Measurements from ENCODE around the gene ANKRD18A.
A peak's percentile ranks its signal among the peaks of the same experiment; 100 is the strongest.

ANKRD18A gene

DNA sequence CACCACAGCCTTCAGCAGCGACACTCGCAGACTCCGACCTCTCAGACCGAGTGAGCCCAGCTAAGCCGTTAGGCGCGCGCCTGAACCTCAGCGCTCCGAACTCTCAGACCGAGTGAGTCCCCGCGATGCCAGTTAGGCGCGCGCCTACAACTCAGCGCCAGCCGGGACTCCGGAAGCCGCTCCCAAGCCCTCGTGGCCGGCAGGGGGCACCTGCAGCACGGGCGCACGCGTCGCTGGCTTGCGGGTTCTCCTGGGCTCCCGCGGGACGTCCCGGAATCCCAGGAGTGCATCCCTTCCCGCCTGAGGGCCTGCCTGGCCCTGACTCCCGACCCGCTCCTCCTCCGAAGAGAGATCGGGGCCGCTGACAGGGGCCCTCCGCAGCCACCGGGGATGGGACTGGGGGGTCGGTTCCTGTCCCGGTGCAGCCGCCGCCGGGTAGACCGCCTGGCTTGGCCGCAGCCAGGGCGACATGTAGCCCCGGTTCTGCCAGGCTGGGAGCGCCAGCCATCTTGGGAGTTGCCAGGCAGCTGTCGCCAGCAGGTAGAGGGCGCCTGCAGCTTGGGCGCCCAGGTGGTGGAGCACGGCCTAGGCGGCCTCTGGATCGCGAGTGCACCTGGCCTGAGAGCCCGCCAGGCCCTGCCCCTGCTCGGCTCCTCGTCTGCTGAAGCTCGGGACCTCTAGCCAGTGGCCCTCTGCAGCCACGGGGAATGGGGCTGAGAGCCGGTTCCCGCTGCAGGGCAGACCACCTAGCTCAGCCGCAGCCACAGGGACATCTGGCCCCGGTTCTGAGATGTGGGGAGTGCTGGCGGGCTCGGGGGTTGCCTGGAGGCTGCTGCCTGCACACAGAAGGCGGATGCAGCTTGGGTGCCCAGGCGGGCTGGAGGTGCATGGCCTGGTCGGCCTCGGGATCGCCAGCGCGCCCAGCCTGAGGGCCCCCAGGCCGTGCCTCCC, at the start of gene ANKRD18A:
Gene ANKRD18A, minus strand, starts transcription at position 114 of the 951 bp plus-strand sequence. CDS start 311 bp downstream, outside the sequence.
- peak; percentile 77 for DNase-seq (ENCODE audit: low read depth)

DNA sequence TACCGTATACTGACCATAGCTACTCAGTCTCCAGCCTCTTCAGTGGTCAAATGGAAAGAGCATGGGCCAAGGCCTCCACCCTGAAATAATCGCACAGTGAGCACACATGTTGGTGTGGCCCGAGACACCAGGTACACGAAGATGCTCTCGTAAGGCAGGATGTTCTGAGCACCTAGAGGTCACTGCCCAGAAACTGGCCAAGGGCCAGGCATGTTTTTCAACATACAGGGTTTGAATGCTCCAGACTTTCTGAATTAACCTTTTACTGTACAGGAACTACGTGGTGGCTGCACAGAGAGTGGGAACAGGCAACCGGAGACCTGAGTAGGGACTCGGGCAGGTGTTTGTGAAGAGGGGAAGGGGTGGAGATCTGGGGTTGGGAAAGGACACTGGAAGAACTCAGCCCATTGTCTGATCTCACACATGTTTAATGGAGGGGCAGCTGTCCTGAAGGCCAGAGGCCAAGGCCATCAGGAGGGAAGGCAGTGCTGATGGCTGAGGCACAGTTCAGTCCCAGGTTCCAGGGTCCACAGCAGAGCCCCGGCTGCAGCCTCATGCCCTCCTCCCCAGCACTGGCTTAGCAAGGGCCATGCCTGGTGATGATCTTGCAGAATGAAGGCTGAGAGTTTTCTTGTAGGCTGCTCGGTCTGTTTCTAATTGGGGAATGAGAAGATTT, 48.5 kb upstream of the ANKRD18A start:
- DNase-seq (ENCODE audit: low read depth), result no peak

DNA sequence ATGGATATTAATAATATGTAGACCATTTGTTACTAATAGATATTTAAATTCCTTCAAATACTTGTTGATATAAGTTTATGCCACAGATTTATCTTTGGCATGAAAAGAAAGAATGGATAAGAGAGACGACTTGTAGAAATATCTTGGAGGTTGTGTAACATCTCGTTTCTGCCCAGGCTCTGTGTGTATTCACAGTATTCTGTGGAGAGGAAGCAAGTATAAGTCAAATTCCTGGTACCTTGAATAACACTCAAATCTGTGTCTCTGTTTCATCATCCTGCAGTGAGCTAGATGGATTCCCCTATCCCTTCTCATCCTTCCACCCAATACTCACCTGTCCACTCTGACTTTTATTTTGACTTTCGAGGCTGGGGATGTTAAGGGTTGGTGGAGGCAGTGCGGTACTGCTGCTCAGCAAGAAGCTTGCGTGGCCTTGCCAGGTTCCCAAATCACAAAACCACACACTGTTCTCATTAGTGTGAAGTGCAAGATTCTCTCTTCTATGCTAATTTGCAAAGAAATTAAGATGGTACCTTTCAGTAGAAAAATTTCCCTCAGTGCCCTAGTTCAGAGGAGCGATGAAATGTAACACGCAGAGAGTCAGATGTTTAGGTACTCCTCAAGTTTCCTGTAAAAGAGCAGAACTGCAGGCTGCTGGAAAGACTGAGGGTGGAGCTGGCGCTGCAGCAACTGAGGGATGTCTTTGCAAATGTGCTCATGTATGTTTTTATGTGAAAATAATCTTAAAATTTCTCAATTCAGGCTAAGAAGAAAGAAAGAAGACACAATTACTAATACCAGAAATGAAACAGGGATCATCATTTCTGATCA, 42.6 kb upstream of the ANKRD18A start:
- DNase-seq (ENCODE audit: low read depth), result no peak

DNA sequence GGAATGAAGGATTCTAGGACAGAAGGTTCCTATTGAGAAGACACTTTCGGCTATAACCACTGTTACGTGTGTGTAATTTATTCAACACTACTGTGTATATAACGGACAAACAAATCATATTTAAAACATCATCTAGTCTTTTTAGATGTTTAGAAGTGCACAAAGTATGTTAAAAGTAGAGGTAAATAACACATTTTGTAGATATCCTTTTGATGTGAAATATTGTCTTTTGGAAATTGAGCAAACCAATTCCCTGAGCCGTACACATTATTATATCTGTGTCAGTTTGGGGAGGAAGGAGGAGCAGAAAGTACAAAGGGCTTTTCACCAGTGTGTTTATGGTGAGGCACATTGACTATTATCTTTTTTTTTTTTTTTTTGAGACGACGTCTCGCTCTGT, 39.1 kb upstream of the ANKRD18A start:
- no peak for DNase-seq (ENCODE audit: low read depth)

DNA sequence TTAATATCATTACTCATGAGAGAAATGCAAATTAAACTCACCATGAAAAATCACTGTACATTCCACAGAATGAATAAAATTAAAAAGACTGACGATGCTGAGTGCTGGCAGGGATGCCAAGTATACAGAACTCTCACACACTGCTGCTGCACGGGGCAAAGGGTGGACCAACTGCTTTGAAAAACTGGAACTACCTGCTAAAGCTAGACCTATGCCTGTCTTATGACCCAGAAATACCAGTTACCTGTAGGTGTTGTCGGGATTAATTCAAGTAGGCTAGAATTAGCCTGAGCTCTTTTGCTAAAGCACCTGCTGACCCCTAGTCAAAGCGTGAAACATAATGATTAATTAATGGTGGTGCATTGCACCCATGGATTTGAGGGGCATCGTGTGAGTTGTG, 36.5 kb upstream of the ANKRD18A start:
- no peak for DNase-seq (ENCODE audit: low read depth)

DNA sequence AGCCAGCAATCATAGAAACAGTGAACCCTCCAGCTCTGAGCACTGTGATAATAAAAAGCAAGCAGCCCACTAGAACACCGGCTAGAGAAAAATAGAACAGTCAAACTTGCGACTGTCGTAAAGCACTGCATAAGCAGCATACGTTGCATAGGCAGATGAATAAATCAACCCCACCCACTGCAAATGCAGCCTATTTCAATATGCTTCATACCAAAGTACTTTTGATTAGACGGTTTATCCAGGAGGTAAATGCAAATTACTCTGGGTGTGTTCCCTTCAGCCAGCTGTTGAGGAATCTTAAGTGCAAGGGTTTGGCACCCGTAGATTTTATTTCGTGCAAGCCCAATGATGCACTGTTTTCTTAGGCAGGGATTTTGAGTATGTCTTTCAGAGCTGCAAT, 32.1 kb upstream of the ANKRD18A start:
- no peak for DNase-seq (ENCODE audit: low read depth)

DNA sequence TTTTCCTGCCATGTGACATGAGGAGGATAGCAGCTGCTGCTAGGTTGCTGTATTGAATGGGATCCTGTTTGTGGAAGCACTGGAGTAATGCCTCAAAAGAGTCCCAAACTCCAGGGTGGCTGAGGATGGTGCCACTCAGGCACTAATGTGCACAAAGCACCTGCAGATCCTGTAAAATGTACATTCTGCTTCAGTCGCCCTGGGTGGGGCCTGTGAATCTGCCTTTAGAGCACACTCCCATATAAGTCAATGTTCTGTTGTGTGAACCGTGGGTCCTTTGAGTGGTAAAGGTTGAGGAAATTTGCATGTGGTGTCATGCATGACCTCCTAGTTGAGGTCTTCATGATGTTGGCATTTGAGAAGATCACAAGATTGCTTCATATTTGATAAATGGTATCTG, 31.6 kb upstream of the ANKRD18A start:
- DNase-seq (ENCODE audit: low read depth), result no peak

DNA sequence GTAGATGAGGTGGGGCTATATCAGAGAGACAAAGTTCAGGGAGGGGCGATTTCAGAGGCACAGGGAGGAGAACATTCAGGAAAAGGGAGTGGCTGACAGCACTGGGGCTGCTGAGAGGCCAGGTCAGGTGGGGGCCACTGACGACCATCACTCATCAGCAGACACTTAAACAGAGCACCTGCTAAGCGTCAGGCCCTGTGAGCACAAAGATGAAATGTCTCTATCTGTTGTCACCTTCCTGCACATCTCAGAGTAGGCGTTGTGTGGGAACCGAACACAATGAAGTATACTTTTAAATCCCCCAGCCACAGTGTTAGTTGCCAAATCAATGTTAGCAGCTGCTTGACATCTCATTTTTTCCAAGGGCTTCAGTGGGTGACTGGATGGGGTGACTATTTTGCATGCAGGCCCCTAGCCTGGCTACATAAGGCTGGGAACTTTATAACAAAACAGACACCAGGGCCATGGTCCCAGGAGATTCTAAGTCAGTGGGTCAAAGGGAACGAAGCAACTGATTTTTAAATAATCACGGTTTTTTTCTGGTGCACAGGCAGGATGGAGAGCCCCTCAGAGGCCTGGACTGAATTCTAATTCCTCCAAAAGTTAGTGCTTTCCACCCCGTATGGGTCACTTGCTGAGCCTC, 31.1 kb upstream of the ANKRD18A start:
- DNase-seq (ENCODE audit: low read depth), result no peak

DNA sequence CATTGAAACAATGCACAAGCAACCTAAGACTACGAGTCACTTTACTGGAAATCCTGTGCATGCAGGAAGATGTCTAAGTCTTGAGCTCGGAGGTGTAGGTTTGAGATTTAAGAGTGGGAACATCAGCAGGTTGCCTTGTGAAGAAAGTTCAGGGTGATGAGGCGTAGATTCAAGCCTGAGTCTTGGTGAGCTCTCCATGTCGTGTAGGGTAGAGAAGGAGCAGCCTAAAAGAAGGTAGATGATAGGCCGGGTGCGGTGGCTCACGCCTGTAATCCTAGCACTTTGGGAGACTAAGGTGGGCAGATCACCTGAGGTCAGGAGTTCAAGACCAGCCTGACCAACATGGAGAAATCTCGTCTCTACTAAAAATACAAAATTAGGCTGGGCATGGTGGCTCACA, 30.2 kb upstream of the ANKRD18A start:
- no peak for DNase-seq (ENCODE audit: low read depth)

DNA sequence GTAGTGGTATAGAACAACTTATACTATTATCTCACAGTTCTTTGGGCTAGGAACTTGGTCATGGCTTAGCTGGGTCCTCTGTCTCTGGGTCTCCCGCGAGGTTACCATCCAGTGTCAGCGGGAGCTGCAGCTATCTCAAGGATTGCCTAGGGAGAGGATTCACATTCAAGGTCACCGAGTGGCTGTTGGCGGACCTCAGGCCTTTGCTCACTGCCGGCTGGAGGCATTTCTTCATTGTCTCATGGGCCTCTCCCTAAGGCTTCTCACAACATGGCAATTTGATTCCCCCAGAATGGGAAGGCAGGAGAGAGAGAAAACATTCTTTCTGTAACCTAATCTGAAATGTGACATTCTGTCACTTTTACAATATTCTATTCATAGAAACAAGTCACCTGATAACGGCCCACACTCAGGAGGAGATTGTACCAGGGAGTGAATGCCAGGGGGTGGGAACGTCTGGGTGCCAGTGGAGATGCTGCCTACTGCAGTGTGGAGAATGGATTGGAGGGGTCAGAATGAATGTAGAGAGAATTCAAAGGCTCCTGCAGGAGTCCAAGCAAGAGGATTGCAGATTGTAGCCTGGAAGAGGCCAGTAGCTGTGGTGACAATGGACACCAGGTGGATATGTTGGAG, 29.5 kb upstream of the ANKRD18A start:
- no peak for DNase-seq (ENCODE audit: low read depth)

DNA sequence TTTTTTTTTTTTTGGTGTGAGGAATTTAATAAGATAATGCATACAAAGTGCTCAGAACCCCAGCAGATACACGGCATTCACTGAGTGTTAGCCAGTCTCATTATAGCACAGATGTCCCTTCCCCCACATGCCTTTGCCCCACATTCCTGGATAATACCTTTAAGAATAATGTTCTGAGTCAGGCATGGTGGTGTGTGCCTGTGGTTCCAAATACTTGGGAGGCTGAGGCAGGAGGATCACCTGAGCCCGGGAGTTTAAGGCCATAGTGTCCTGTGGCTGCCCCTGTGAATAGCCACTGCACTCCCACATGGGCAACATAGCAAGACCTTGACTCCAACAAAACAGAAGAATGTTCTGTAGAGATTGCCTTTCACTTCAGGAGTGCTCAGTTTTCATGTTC, 24.2 kb upstream of the ANKRD18A start:
- no peak for DNase-seq (ENCODE audit: low read depth)

DNA sequence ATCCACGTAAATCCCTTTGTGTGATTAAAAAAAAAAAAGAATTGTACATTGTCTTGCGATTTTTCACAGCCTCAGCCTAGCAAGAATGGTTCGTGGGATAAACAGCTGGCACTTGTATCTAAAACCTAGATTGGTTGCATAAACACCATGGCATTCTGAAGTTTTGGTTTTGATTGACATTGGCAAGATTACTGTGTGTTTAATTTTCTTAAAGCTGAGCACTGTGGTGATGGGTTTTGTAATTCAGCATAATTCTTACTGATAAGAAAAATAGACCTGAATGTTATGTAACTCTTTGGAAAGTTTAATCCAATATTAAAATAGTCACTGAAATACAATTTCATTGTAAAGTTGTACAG, 23.4 kb upstream of the ANKRD18A start:
- DNase-seq (ENCODE audit: low read depth), result no peak

DNA sequence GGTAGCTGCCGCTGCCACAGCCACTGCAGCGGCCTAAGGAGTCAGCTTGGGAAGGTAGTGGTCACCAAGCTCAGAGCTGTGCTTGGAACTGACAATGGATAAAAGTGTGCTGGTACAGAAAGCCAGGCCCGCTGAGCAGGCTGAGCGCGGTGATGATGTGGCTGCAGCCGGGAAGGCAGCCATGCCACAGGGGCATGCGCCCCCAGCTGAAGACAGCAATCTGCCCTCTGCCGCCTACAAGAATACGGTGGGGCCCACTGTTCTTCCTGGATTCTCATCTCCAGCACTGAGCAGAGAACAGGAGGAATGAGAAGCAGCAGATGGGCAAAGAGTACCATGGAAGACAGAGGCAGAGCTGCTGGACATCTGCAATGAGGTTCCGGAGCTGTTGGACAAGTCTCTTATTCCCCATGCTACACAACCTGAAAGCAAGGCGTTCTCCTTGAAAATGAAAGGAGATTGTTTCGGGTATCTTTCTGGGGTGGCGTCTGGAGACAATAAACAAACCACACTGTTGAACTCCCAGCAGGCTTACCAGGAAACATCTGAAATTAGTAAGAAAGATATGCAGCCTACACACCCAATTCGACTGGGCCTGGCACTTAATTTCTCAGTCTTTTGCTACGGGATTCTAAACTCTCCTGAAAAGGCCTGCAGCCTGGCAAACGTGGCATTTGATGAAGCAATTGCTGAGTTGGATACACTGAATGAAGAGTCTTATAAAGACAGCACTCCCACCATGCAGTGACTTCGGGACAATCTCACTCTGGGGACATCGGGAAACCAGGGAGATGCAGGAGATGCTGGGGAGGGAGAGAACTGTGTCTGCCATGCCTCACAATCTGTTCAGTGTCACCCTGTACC, 22.8 kb upstream of the ANKRD18A start:
- DNase-seq (ENCODE audit: low read depth), result no peak

DNA sequence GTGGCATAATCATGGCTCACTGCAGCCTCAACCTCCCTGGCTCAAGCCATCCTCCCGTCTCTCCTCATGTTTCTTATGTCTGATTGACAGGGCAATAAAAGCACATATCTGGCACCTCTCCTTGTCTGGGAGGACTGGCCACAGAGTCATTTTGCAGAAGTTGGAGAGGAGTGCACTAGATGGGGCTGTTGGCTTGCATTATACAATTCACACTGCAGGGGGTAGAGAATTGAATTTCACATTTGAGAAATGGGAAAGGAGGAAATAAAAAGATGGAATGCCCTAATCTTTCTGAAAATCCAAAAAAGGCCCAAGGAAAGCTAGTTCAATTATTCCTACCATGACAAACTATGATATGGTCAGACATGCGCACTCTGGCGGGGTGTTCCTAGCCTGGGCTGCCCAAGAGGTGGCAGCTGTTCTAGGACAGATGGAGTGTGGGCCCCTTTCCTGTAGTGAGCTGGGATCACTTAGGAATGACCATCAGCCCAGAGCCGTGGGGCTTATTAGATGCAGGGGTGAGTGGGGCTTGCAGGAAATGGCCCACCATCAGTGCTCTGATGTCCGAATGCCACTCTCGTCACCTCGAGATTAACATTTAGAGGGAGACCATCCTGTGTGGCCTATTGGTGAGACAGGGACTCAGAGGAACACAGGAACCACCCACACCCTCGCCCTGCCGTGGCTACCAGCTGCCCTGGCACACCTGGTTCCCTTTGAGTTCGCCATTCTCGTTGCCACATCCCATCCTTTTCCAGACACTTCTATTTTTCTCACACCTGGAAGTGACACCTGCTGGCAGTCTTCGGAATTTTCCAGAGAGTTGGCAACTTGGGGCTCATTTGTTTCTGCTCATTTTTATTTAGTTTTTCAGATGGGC, 21.8 kb upstream of the ANKRD18A start:
- DNase-seq (ENCODE audit: low read depth), result no peak

DNA sequence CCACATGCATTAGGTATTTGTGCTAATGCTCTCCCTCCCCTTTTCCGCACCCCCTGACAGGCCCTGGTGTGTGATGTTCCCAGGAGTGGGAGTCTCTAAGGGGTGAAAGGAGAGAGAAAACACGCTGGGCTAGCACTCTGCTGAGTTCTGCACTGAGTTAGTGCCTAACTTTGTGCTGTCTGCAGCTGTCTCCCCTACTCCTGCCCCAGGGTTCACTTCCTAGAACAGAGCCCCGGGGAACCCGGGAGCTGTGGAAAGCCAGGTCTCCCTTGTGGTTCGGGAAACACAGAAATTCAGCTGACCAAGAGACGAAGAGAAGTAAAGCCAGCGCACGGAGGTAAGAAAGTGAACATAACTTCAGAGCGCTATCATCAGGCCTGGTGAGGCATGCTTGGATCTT, 20.7 kb upstream of the ANKRD18A start:
- DNase-seq (ENCODE audit: low read depth), result no peak

DNA sequence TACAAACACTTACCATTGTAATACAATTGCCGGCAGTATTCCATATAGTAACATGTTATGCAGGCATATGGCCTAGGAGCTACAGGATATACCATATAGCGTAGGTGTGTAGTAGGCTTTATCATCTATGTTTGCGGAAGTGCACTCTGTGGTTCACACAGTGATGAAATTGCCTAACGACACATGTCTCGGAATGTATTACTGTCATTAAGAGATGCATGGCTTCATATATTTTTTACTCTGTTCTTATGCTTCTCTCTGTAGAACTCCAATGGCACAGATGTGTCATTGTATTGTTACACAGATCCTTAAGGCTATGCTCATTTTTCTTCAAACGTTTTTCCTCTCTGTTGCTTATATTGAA, 19.2 kb upstream of the ANKRD18A start:
- no peak for DNase-seq (ENCODE audit: low read depth)

DNA sequence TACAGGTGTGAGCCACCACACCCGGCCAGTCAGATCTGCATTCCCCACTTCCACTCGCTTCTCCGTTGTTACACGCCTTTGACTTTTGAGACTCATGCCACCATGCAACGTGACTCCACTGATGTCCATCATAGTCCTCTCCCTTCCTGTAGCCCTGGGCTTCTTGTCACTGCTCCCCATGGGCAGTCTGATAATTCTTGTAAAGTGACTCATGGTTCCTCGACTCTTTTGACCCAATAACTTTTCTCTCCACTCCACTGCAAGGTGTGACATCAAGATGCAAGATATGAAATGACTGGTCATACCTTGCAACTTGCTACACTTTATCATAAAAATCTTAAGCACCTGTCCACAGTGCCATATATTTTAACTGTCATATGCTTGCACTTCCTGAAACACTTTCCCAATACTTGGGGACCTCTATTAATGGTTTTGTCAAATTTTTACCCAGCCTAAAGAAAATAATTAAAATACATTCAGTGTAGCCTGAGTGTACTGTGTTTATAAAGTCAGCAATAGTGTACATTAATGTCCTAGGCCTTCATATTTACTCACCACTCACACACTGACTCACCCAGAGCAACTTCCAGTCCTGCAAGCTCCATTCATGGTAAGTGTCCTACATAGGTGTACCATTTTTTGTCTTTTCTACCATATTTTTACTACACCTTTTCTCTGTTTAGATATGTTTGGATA, 18.6 kb upstream of the ANKRD18A start:
- DNase-seq (ENCODE audit: low read depth), result no peak

DNA sequence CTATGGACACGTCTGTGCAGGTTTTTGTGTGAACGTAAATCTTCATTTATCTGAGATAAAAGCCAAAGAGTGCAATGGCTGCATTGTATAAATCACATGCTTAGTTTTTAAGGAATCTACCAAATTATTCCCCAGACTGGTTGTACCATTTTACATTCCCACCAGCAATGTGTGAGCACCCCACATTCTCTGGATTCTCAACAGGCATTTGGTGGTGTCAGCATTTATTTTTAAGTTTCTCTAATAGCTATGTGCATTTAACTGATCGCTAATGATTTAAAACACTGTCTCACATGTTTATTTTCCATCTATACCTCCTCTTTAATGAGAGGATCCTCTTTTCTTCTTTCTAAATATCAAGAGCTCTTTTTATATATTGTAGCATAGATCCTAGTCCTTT, 13.9 kb upstream of the ANKRD18A start:
- DNase-seq (ENCODE audit: low read depth), result no peak

DNA sequence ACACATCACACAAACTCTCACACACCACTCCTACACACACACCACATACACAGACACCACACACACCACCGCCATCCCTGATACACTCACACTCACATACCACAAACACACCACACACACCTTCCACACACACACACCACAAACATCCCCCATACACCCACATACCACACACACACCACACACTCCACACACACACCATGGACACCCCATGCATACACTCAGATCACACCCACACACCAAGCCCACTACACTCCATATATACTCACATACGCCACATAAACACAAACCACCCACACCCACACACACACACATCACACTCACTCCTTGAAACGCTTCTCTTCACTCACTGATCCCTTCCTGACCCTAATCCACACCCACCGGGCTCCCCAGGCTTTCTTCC, 9.1 kb upstream of the ANKRD18A start:
- no peak for DNase-seq (ENCODE audit: low read depth)

Measured in activated T-cell treated with anti-CD3 and anti-CD28 coated beads for 48 hours (primary cell).